ENCODE results near the gene RPP25.

The RPP25 gene

GRCh38 chr15:74967670-74968069, 11.1 kb upstream of the RPP25 start:
- no peak for TF ChIP-seq SNAI2 (CRISPR knock-in tag; IDR thresholded peaks at IDR 0.05)
- TF ChIP-seq ISL1 (CRISPR knock-in tag; IDR thresholded peaks at IDR 0.05), result no peak
- no peak for TF ChIP-seq PATZ1 (CRISPR knock-in tag; IDR thresholded peaks at IDR 0.05; ENCODE audit: borderline replicate concordance)
- TF ChIP-seq PPARA (CRISPR knock-in tag; IDR thresholded peaks at IDR 0.05; ENCODE audit: borderline replicate concordance), result no peak
- TF ChIP-seq POU6F1 (CRISPR knock-in tag; IDR thresholded peaks at IDR 0.05; ENCODE audit: borderline replicate concordance, low read depth), result no peak
- no peak for TF ChIP-seq GLIS3 (CRISPR knock-in tag; IDR thresholded peaks at IDR 0.05)
- TF ChIP-seq TCF4 (CRISPR knock-in tag; IDR thresholded peaks at IDR 0.05; ENCODE audit: borderline replicate concordance), result no peak
- no peak for TF ChIP-seq ARNTL (CRISPR knock-in tag; IDR thresholded peaks at IDR 0.05; ENCODE audit: borderline replicate concordance, low read depth)
- no peak for TF ChIP-seq TSHZ2 (CRISPR knock-in tag; IDR thresholded peaks at IDR 0.05)
- no peak for TF ChIP-seq ZC3H10 (CRISPR knock-in tag; IDR thresholded peaks at IDR 0.05)
- no peak for TF ChIP-seq ZNF8 (CRISPR knock-in tag; IDR thresholded peaks at IDR 0.05)
- no peak for TF ChIP-seq OSR1 (CRISPR knock-in tag; IDR thresholded peaks at IDR 0.05)
- no peak for TF ChIP-seq BACH2 (CRISPR knock-in tag; IDR thresholded peaks at IDR 0.05; ENCODE audit: borderline replicate concordance)
- no peak for TF ChIP-seq TOX (CRISPR knock-in tag; IDR thresholded peaks at IDR 0.05; ENCODE audit: borderline replicate concordance)
- no peak for TF ChIP-seq RARB (CRISPR knock-in tag; IDR thresholded peaks at IDR 0.05)
- ATAC-seq, result no peak

GRCh38 chr15:74964794-74965193, 8.2 kb upstream of the RPP25 start:
- no peak for ATAC-seq
- TF ChIP-seq RARB (CRISPR knock-in tag; IDR thresholded peaks at IDR 0.05) (no peak), BACH2 (CRISPR knock-in tag; IDR thresholded peaks at IDR 0.05; ENCODE audit: borderline replicate concordance) (no peak), TOX (CRISPR knock-in tag; IDR thresholded peaks at IDR 0.05; ENCODE audit: borderline replicate concordance) (no peak), PPARA (CRISPR knock-in tag; IDR thresholded peaks at IDR 0.05; ENCODE audit: borderline replicate concordance) (no peak), ESRRG (CRISPR knock-in tag; IDR thresholded peaks at IDR 0.05) (no peak), ZC3H10 (CRISPR knock-in tag; IDR thresholded peaks at IDR 0.05) (no peak), POU6F1 (CRISPR knock-in tag; IDR thresholded peaks at IDR 0.05; ENCODE audit: borderline replicate concordance, low read depth) (no peak), CSRNP3 (CRISPR knock-in tag; IDR thresholded peaks at IDR 0.05) (no peak), CSDC2 (CRISPR knock-in tag; IDR thresholded peaks at IDR 0.05) (no peak), ISL1 (CRISPR knock-in tag; IDR thresholded peaks at IDR 0.05) (no peak), ARNTL (CRISPR knock-in tag; IDR thresholded peaks at IDR 0.05; ENCODE audit: borderline replicate concordance, low read depth) (no peak), GLIS3 (CRISPR knock-in tag; IDR thresholded peaks at IDR 0.05) (no peak), ZNF565 (CRISPR knock-in tag; conservative IDR thresholded peaks at IDR 0.05; ENCODE audit: low read depth) (no peak), ZNF70 (CRISPR knock-in tag; IDR thresholded peaks at IDR 0.05) (no peak), ZNF8 (CRISPR knock-in tag; IDR thresholded peaks at IDR 0.05) (no peak)

- ATAC-seq, result no peak
- TF ChIP-seq ZFP3 (CRISPR knock-in tag; IDR thresholded peaks at IDR 0.05) (no peak), ESRRG (CRISPR knock-in tag; IDR thresholded peaks at IDR 0.05) (no peak), GLIS3 (CRISPR knock-in tag; IDR thresholded peaks at IDR 0.05) (no peak), CSRNP3 (CRISPR knock-in tag; IDR thresholded peaks at IDR 0.05) (no peak), ISL1 (CRISPR knock-in tag; IDR thresholded peaks at IDR 0.05) (no peak), RARB (CRISPR knock-in tag; IDR thresholded peaks at IDR 0.05) (no peak), PATZ1 (CRISPR knock-in tag; IDR thresholded peaks at IDR 0.05; ENCODE audit: borderline replicate concordance) (no peak), CREB5 (CRISPR knock-in tag; IDR thresholded peaks at IDR 0.05; ENCODE audit: low read depth) (no peak), ZNF8 (CRISPR knock-in tag; IDR thresholded peaks at IDR 0.05) (no peak), BACH2 (CRISPR knock-in tag; IDR thresholded peaks at IDR 0.05; ENCODE audit: borderline replicate concordance) (no peak), SNAI2 (CRISPR knock-in tag; IDR thresholded peaks at IDR 0.05) (no peak), ARNTL (CRISPR knock-in tag; IDR thresholded peaks at IDR 0.05; ENCODE audit: borderline replicate concordance, low read depth) (no peak)
Observed at GRCh38 chr15:74963213-74963612, 6.6 kb upstream of the RPP25 start.

Data from SK-N-SH treated with all-trans-retinoic acid at 6 μM for 48 hours (cell line).